Midbrain (tissue), 1 donor: ENCODE measurements around the gene RASGRF2.
"Not testable (repeated sequence)": the region's sequence is repeated elsewhere in the genome, so short reads cannot be mapped to it uniquely, and the experiment has no call there.

Source experiments
- DNase-seq: peaks from one replicate; lab custom pipeline; 2025; lab: John Stamatoyannopoulos, UW

Gene RASGRF2

DNA sequence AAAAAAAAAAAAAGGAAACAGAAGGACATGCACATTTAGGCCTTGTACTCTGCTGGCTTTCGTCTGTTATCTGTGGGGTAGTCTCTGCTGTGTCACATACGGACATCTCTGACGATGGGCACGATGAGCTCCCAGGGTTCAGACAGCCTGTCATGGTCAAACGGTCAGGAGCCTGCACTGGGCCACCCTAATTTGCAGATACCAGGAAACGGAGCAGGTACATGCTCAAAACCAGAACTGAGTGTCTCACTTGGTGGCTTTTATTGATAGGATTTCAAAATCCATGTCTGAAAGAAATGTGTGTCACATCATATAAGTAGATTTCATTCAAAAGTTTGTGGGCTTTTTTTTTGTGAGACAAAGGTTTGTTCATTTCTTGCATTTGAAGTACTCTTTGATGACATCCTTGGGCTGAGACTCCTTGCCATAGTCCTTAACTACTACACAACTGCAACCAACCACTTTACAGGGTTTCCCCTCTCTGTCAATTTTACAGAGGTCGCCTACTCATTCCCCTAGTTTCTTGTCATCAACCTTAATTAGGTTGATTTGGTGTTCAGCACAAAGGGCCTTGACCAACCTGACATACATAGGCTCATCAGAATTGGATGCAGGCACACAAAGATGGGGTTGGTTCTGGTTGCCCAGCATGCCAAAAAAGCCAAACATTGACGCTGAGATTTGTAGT lies 281.9 kb downstream of the RASGRF2 start:
- DNase-seq: no peak

DNA sequence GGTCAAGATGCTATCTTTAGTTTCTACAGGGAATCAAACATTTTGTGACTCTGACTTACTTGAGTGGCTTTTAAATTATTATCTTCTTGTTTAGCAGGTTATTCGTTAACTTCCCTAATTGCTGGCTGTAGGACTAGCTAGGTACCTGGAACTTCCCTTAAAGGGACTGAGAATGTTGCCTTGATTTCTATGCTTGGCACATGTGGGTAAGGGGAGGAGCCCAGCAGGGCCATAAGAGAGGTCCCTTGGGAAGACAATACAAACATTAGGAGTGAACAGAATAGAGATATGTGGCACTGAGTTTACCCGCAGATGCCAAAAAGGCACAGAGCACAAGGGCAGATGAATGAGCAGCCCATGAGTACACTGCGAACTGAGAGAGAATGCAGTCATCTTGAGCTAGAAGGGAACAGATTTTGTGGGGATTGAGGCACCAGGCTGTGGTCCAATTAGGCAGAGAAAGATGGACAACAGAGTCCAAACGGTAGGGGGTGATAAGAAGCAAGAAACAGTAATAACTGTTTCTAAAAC lies 282.8 kb downstream of the RASGRF2 start:
- DNase-seq: no peak

DNA sequence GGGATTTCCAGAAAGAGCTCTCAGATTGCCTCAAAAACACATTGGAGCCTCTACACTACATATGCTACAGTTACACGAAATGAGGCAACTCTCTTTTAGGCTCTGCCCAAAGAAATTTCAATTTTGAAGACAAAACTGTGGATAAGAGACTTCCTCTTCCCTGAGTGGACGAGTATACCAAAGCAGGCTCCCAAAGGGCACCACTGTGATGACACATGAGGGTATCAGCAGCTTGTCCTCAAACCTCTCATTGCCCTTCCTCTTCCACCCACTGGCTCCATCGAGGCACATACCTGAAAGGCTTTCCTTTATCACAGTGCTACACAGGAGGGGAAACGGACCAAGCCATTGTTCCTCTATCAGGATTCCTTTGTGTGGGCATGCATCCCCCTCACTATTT lies 284.3 kb downstream of the RASGRF2 start:
- DNase-seq: no peak

DNA sequence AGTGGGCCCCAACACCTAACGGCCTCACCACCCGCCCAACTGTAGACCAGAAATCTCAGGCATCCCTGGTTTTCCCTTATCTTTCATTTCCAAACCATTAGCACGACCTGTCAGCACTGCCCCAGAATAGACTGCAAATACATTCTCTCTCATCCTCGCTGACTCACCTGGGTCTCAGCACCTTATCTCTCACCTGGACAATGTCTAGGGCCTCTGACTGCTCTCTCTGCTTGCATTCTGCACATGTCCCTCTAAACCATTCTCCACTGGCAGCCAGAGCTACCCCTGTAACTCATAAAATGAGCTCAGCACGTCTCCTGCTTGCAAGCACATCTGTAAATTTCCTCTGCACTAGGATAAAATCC lies 285.7 kb downstream of the RASGRF2 start:
- no peak for DNase-seq

DNA sequence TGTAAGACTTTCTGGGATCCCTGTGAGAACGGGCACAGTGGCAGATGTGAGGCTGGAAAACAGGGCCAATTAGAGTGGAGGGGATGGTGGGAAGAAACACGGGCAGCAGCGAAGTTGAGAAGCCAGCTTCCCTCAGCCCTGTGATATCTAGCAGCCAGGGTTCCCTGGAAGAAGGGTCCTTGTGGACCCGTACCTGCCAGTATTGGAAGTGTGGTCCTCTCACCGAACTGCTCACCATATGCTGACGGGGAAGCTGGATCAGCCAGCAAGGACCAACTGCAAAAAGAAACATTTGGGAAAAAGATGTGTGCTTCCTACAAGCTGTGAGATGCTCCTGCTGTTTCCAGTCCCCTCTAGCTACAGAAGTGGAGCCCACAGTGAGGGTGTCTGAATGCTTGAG lies 286.5 kb downstream of the RASGRF2 start:
- DNase-seq: no peak

DNA sequence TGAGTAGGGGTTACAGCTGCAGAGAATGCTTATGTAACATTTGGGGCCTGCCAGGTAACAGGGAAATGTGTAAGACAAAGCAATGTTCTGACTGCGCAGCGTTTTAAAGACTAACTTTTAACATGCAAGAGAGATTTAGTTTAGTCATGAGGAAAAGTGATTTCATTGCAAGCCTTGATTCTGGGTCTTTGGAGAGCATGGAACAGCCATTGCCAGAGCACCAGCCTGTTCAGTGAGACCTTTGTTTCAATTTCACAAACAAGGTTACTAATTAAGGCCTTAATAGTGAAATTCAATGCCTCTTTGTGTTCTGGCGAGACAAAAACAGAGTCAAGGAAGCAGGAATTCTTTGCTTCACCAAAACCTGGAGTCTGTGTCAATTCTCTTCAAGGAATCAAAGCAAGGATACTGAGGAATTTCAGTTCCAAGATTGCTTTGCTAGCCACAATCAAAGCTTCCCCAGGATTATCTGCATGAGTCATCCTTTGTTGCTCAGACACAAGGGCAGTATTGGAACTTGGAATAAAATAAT lies 287.3 kb downstream of the RASGRF2 start:
- peak; percentile 61 for DNase-seq

DNA sequence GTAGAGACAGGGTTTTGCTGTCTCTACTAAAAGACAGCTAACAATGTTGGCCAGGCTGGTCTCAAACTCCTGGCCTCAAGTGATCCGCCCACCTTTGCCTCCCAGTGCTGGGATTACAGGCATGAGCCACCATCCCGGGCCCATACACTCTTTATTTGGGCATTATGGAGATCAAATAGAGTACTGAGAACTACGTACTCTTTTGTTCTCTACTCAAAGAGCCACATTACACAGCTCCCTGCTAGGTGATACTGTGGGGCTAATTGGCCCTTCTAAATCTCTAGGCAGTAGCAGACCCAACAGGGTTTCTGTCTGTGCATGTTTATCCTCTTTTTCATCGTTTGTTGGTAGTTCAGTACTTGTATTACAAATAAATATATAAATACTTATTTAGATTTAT lies 289.1 kb downstream of the RASGRF2 start:
- DNase-seq: no peak

DNA sequence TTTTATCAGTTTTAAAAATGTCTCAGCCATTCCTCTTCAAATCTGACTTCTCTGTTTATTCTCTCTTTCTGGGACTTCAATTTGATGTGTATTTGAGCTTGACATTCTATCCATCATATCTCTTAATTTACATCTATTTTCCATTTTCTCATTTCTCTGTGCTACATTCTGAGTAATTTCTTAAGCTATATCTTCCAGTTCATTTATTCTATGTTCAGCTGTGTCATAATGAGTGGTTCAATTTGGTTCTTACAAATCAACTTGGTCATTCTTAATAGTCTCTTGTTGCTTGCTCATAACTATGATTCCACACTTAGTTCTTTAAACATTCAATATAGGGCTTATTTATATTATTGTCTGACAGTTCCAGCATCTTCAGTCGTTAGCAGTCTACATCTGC lies 289.8 kb downstream of the RASGRF2 start:
- DNase-seq: no peak

DNA sequence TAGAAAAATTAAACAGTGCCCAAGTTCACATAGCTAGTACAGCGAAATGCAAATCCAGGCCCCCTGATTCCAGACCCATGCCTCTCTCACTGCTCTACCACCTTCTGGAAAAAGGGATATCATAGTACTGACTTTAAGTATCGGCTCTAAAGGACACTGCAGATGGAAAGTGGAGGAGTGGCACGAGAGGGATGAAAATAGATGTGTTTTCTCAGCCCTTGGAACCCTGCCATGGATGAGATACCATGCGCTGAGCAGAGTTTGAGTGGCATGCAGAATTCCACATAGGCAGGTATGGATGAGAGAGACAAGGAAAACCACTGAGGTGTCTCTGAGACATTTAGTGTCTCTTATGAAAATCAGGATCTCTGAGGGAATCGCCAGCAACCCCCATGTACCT lies 291.8 kb downstream of the RASGRF2 start:
- DNase-seq: no peak

DNA sequence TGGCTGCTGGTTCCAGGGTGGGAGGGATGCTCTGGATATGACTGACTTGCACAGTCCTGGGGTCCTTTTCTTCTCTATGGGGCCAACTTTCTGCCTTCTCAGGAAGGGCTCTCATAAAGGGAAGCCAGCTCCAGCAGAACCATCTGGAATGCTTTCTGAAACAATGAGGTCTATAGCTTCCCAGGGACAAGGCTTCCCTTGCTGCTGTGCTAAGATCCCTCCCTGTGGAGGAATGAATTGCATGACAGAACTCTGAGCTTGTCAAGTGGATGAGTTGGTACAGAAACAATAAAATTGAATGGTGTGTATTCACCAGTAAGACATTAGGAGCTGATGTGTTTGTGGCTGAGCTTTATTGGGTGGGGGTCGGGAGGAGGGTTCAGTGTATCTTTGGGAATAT lies 292.7 kb downstream of the RASGRF2 start:
- DNase-seq: peak; percentile 36

DNA sequence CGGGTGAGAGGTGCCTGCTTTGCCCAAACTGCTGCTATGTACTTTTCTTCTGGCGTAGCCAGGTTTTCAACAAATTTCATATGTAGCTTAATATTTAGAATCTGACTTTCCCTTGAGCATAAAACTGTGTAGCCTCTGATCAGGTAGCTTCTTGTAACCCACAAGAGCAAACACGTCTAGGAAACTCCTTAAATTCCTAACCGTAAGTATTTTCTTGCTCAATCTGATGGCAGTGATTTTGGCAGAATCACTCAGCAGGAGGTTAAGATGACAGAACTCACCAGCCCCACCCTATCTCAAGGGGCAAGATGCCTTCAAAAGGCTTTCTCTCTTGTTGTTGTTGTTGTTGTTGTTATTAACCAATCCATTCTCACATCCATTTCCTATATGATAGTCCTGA lies 293.7 kb downstream of the RASGRF2 start:
- no peak for DNase-seq

DNA sequence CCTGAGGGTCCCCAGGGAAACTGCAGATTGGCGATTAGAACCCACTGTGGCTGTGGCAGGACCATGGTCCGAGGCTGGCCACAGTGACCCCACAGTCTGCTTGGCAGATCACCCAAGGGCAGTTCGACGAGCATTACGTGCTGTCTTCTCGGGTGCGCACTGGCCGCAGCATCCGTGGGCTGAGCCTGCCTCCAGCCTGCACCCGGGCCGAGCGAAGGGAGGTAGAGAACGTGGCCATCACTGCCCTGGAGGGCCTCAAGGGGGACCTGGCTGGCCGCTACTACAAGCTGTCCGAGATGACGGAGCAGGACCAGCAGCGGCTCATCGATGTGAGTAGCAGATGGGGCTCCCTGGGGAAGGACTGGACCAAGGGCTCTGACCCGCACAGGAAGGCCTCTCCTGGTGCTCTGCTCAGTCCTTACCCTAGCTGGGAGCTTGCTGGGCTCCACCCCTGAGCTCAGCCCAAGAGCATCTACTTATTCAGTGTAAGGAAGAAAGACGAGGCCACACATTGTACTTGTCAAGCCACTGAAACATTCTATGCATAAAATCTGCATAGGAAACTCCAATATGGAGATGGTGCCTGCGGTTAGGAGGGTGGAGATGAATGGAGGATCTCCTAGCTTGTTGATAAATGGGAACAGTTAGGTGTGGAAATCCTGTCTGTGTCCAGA lies 294.9 kb downstream of the RASGRF2 start:
- no peak for DNase-seq

DNA sequence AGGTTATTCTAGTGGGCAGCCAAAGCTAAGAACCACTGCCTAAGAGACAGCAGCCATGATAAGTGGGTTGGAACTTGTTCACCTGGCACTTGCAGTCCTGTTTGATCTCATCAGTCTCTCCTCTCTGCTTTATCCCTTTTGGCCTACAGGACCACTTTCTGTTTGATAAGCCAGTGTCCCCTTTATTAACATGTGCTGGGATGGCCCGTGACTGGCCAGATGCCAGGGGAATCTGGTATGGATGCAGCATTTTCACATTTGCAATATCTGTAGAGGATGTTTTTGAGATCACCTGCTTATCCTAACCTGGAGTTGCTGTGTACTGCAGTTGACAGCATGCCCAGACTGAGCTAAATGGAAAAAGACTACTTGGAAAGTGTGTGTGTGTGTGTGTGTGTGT lies 296.6 kb downstream of the RASGRF2 start:
- DNase-seq: no peak

DNA sequence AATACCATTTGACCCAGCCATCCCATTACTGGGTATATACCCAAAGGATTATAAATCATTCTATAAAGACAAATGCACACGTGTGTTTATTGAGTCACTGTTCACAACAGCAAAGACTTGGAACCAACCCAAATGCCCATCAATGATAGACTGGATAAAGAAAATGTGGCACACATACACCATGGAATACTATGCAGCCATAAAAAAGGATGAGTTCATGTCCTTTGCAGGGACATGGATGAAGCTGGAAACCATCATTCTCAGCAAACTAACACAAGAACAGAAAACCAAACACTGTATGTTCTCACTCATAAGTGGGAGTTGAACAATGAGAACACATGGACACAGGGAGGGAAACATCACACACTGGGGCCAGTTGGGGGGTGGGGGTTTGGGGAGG lies 302.6 kb downstream of the RASGRF2 start:
- not testable (repeated sequence) for DNase-seq

DNA sequence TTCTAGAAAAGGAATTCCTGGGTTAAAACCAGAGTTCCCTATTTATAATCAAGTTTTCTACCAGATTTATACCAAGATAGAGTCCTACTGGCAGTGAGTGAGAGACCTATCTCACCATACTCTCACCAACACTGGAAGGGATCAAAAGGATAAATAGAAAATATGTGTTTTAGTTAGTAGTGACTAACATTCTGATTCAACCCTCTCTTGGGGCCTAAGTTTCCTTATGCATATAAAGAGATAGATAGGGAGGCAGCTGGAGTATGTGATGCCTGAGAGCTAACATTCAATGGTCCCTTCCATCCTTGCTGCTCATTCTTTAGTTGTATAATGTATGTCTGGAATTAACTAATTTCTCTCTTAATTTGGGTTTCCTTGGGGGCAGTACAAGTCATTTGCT lies 304.9 kb downstream of the RASGRF2 start:
- no peak for DNase-seq

DNA sequence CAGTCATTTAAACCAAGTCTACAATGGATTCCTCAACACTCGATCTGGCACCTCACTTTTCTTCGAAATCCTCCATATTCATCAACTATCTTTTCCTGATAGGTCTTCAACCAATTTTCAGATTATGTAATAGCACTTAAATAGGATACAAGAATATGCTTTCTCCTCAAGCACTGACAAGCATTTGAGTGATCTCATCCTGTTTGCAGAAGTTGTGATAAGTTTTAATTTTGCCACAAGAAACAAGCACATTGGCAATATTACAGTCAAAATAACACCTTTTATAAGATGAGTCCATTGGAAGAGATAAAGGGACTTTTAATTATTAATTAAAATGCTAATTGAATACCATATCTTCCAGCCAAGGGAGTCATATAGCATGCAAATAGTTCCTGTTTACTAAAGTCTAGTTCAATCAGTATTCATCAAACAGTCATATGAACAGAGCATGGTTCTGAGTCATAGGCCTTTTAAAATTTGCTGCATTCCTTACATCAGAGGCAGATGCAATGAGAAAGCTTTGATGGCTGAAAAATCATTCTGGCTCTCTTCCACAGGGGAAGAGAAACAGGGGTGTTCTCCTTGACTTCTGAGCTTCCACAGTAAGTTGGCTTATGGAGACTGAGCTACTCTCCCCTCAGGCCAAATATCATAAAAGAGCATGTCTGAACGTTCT lies 308.5 kb downstream of the RASGRF2 start:
- DNase-seq: no peak

DNA sequence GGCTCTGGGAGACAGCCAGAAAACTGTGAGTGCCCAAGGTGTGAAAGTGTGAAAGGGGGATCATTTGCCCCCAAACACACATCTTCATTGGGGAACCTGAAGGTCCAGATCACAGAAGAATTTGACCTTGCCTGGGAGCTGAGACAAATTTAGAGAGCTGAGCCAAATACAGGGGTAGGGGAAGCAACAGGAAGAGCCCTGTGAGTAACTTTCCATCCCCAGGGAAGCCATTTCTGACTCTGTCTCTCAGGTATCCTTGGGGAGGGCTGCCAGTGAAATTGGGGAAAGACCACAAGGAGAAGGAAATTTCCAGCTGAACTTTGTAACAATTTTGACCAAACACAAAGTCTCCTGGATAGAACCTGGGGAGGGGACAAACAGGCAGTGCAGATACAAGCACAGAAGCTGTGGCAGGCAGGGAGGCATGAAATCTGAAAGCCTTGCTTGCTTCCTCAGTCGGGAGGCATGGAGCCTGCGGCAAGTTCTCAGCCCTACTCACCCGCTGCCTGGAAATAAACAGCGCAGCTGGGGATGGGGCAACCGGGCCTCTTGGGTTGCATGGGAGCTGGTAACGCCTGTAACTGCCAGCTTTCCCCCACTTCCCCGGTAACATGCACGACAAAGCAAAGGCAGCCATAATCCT lies 309.7 kb downstream of the RASGRF2 start:
- DNase-seq: no peak

DNA sequence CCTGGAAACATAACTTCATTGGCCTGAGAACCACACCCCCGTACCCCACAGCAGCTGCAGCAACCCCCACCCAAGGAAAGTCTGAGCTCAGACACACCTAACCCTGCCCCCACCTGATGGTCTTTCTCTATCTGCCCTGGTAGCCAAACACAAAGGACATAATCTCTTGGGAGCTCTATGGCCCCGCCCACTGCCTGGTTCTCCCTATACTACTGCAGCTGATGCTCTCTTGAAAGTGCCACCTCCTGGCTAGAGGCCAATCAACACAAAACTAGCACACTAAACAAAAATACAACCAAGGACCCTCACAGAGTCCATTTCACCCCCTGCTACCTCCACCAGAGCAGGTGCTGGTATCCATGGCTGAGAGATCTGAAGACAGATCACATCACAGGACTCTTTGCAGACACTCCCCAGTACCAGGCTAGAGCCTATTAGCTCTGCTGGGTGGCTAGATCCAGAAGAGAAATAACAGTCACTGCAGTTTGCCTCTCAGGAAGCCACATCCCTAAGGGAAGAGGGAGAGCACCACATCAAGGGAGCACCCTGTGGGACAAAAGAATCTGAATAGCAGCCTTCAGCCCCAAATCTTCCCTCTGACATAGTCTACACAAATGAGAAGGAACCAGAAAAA lies 310.3 kb downstream of the RASGRF2 start:
- not testable (repeated sequence) for DNase-seq
